GM12878 (cell line): Measurements from ENCODE around the gene PARN.

Experiments
- CHD1 ChIP-seq: IDR thresholded peaks from 2 replicates; pipeline ENCODE4 v1.6.1; 2012; ENCODE audit warnings: low read depth, low read length, improper control_type of control experiment
- JUND ChIP-seq: IDR thresholded peaks from 2 replicates; pipeline ENCODE4 v1.6.1; 2012; ENCODE audit warnings: low read depth, mild to moderate bottlenecking, low read length, improper control_type of control experiment, moderate library complexity
- MYC ChIP-seq: IDR thresholded peaks from 2 replicates; pipeline ENCODE4 v1.6.1; 2011; ENCODE audit warnings: mild to moderate bottlenecking, low read length, moderate library complexity, inconsistent platforms; ENCODE audit not compliant: insufficient read depth, insufficient replicate concordance, insufficient read length, severe bottlenecking
- NFYA ChIP-seq: IDR thresholded peaks from 2 replicates; pipeline ENCODE4 v1.6.1; 2011; ENCODE audit warnings: low read depth, mild to moderate bottlenecking, low read length, improper control_type of control experiment, borderline replicate concordance
- POLR2AphosphoS2 ChIP-seq: IDR thresholded peaks from 2 replicates; pipeline ENCODE4 v1.6.1; 2011; ENCODE audit warnings: low read depth, mild to moderate bottlenecking, low read length, improper control_type of control experiment, moderate library complexity

DNA sequence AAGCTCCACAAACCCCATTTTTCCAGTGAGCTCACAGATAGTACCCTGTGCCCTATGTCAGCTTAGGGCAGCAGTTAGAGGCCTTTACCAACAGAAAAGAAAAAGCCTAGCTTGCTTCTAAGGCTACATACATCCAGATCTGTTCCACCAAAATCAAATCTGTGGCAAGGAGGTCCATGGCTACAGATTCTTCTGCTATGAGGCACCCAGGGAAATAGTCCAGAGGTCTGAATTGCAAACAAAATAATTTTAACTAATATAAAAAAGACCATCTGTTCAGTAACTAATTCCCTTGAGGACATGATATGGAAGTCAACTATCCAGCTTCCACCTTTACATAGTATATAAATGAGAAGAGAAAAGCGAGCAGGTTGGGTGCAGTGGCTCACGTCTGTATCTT lies 129.3 kb downstream of the PARN start:
- TF ChIP-seq POLR2AphosphoS2 (no peak), CHD1 (no peak), JUND (no peak), MYC (no peak), NFYA (no peak)
